GM12801 (cell line): Measurements from ENCODE around the gene PCDHB6.
"Not testable (repeated sequence)": the region's sequence is repeated elsewhere in the genome, so short reads cannot be mapped to it uniquely, and the experiment has no call there.

ENCODE experiments used
- CTCF ChIP-seq: IDR thresholded peaks from one replicate; pipeline ENCODE4 v1.5.1; 2011; ENCODE audit warnings: control low read depth; ENCODE audit not compliant: insufficient read length; ENCODE audit errors: extremely low read depth

The PCDHB6 gene

GRCh38 chr5:141172381-141173204 is 22.7 kb downstream of the PCDHB6 start, which contains the start of gene PCDHB7:
TSS of gene PCDHB7 (plus strand) at chr5:141172644. CDS start at chr5:141172836, 192 bp downstream.
- no peak for TF ChIP-seq CTCF

- no peak for TF ChIP-seq CTCF
Observed at GRCh38 chr5:141175933-141176332, 26.1 kb downstream of the PCDHB6 start.

DNA sequence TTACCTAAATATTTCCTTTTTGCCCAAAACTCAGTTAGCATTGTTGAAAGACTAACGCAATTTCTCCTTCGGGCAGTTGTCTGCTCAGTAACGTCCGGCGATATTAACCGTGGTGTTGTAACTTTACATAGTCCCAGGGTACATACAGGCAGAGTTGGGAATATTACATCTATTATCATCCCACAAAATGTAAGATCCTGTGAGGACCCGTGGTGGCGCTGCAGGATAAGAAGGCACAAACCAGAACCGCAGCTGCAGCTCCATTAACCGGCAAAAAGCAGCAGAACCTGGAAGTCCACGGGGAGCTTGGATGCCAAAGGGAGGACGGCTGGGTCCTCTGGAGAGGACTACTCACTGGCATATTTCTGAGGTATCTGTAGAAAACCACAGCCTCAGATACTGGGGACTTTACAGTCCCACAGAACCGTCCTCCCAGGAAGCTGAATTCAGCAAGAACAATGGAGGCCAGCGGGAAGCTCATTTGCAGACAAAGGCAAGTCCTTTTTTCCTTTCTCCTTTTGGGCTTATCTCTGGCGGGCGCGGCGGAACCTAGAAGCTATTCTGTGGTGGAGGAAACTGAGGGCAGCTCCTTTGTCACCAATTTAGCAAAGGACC is 27.8 kb downstream of the PCDHB6 start, which contains the start of gene PCDHB8:
PCDHB8 (plus strand) TSS at position 214 of the 615 bp plus-strand sequence; CDS start at position 459, 245 bp downstream.
- not testable (repeated sequence) for TF ChIP-seq CTCF

DNA sequence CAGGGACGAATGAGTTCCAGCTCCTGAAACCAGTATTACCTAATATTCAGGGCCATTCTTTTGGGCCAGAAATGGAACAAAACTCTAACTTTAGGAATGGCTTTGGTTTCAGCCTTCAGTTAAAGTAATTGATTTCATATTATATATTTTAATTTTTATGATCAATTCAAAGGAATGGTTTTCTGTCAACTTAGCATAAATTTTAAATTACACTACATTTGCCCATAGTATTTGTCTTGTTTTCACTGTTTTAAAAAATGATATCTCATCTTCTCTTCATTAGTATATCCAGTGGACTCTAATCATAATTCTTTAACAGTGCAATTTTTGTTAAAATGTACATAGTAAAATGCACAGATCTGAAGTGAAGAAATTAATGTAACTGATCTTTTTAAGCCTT is 30.5 kb downstream of the PCDHB6 start:
- TF ChIP-seq CTCF: no peak

DNA sequence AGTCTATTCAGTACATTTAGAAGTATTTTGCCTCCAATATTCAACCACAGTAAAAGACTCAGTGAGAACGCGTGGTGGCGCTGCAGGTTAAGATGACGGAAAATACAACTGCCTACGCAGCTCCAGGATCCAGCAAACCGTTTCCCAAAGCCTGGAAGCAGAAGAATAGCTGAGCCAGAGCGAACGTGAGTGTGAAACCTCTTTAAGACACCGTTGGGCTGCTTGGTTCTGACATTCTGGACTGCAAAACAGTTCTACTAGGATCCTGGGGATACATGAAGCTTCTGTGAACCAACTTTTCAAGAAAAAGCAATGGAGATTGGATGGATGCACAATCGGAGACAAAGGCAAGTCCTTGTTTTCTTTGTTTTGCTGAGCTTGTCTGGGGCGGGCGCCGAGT is 32.4 kb downstream of the PCDHB6 start, which contains the start of gene PCDHB16:
PCDHB16 (plus strand) TSS at position 140 of the 400 bp plus-strand sequence; CDS start at position 313, 173 bp downstream.
- TF ChIP-seq CTCF: no peak

DNA sequence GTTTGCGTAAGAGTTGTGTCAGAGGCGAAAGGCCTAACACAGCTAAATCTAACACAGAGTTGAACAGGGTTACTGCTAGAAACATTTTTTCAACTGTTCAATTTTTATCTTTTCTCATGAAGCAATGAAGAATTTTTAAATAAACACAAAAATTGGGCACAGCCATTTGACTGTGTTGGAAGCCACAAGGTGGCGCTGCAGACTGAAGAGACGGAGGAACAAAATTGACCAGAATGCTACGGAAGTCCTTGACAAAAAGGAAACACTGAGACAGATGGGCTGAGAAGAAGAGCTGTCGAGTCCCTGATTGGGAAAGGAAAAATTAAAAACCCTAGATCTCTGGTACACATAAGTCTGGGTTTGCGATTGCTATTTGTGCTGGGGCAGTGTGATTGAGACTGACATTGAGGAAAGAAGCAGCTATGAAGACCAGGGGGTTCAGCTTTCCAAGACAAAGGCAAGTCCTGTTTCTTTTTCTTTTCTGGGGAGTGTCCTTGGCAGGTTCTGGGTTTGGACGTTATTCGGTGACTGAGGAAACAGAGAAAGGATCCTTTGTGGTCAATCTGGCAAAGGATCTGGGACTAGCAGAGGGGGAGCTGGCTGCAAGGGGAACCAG is 37.1 kb downstream of the PCDHB6 start, which contains the start of gene PCDHB9:
PCDHB9 (plus strand) TSS at position 265 of the 616 bp plus-strand sequence; CDS start at position 423, 158 bp downstream.
- no peak for TF ChIP-seq CTCF
